Esophagus squamous epithelium (tissue), 4 donors: ENCODE results near the gene PSMB5.

Source experiments
- POLR2A ChIP-seq, 4 donors: fragments of 450-650 bp; IDR thresholded peaks; one replicate each; pipeline ENCODE4 v1.6.1; 2017; ENCODE audit warnings: antibody characterized with exemption in 4 of 4, mild to moderate bottlenecking in 4 of 4, moderate library complexity in 3 of 4
- TF ChIP-seq, protein P1 (sequence below), 6 experiments: fragments of 450-650 bp in 4 of 6; fragments of 200-600 bp in 2 of 6; sonication (generic) in 2 of 6; IDR thresholded peaks; one replicate each; pipeline ENCODE4 v1.5.1; 2016 to 2019; ENCODE audit warnings: antibody characterized with exemption in 6 of 6, mild to moderate bottlenecking in 4 of 6, moderate library complexity in 4 of 6

DNA sequence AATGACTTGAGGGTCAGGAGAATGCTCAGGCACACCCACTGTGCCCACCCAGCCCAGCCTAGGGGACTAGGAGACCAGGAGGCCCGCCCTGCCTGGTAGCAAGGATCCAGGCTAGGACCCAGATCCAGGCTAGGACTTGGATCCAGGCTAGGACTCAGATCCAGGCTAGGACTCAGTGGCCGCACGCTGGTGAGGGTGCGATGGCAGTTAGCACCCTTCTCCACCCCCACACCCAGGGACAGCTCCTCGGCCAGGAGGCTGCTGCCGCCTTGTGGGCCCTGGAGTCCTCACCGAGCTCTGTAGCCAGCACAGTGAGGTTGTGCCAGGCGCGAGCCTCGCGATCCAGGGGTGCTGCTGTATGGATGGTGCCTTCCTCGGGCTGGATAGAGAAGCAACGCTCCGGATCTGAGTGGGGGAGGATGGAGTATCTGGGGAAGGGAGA is 17.5 kb upstream of the PSMB5 start:
- TF ChIP-seq POLR2A (IDR thresholded peaks at IDR 0.05) = no peak
- TF ChIP-seq, protein P1, sequence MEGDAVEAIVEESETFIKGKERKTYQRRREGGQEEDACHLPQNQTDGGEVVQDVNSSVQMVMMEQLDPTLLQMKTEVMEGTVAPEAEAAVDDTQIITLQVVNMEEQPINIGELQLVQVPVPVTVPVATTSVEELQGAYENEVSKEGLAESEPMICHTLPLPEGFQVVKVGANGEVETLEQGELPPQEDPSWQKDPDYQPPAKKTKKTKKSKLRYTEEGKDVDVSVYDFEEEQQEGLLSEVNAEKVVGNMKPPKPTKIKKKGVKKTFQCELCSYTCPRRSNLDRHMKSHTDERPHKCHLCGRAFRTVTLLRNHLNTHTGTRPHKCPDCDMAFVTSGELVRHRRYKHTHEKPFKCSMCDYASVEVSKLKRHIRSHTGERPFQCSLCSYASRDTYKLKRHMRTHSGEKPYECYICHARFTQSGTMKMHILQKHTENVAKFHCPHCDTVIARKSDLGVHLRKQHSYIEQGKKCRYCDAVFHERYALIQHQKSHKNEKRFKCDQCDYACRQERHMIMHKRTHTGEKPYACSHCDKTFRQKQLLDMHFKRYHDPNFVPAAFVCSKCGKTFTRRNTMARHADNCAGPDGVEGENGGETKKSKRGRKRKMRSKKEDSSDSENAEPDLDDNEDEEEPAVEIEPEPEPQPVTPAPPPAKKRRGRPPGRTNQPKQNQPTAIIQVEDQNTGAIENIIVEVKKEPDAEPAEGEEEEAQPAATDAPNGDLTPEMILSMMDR (IDR thresholded peaks at IDR 0.05) = peak in 2 of 6 experiments; percentile 9 to 42
